PC-9 (cell line): ENCODE results near the gene GATM. TPM values are rescaled to one million over a fixed set of nuclear protein-coding genes. Genes with fewer than 3 reads are reported as not detected.

Experiments
- BruUV-seq: library from RNA; stranded (reverse); fragments of 400-500 nt; replicated peaks from 2 replicates; lab custom pipeline; 2021; lab: Mats Ljungman, UMichigan
- CTCF ChIA-PET: fragments of 300-600 bp; sonication (Branson Sonifier 250); formaldehyde crosslinking; loops from one replicate; lab custom pipeline; 2022; ENCODE audit warnings: antibody characterized with exemption; lab: Charles Lee
- POLR2A ChIA-PET: fragments of 300-600 bp; sonication (Branson Sonifier 250); formaldehyde crosslinking; loops from one replicate; lab custom pipeline; 2022; ENCODE audit warnings: antibody characterized with exemption; ENCODE audit not compliant: unreplicated experiment; lab: Charles Lee
- DNase-seq, 2 experiments: peaks; one replicate each; pipeline versions ENCODE4 v3.0.0 to v3.0.0-alpha.2; 2015 to 2022; ENCODE audit warnings: mixed read lengths in 1 of 2
- H2AFZ ChIP-seq: fragments of 200-600 bp; sonication (generic); 2 replicates; pipeline ENCODE4 v1.8.1; 2017; ENCODE audit warnings: antibody characterized with exemption
- H3F3A ChIP-seq: fragments of 200-600 bp; sonication (generic); 2 replicates; pipeline ENCODE4 v1.8.1; 2017; ENCODE audit warnings: antibody characterized with exemption, mild to moderate bottlenecking, low read depth; ENCODE audit not compliant: insufficient read depth
- H3K27ac ChIP-seq: fragments of 200-600 bp; sonication (generic); 2 replicates; pipeline ENCODE4 v1.6.1; 2016; ENCODE audit warnings: mixed run types
- H3K27me3 ChIP-seq: fragments of 200-600 bp; sonication (generic); 2 replicates; pipeline ENCODE4 v1.6.1; 2016; ENCODE audit warnings: low read depth, mixed run types; ENCODE audit not compliant: insufficient read depth
- H3K36me3 ChIP-seq: fragments of 200-600 bp; sonication (generic); 2 replicates; pipeline ENCODE4 v1.6.1; 2016; ENCODE audit warnings: low read depth, mixed run types
- H3K4me1 ChIP-seq: fragments of 200-600 bp; sonication (generic); replicated peaks from 2 replicates; pipeline ENCODE4 v1.6.1; 2016; ENCODE audit warnings: mixed run types; ENCODE audit not compliant: insufficient read depth
- H3K4me2 ChIP-seq: fragments of 200-600 bp; sonication (generic); 2 replicates; pipeline ENCODE4 v1.6.1; 2017; ENCODE audit warnings: mixed run types
- H3K4me3 ChIP-seq: fragments of 200-600 bp; sonication (generic); 2 replicates; pipeline ENCODE4 v1.6.1; 2016; ENCODE audit warnings: mixed run types
- H3K79me2 ChIP-seq: fragments of 200-600 bp; sonication (generic); 2 replicates; pipeline ENCODE4 v1.6.1; 2017; ENCODE audit warnings: low read depth, mixed run types
- H3K9me2 ChIP-seq: fragments of 200-600 bp; sonication (generic); 2 replicates; pipeline ENCODE4 v1.8.1; 2017; ENCODE audit warnings: mild to moderate bottlenecking; ENCODE audit not compliant: insufficient read depth
- H3K9me3 ChIP-seq: fragments of 200-600 bp; sonication (generic); 2 replicates; pipeline ENCODE4 v1.8.1; 2016; ENCODE audit warnings: low read depth; ENCODE audit not compliant: insufficient read depth
- H4K20me1 ChIP-seq: fragments of 200-600 bp; sonication (generic); 2 replicates; pipeline ENCODE4 v1.8.1; 2017; ENCODE audit not compliant: insufficient read depth
- CTCF ChIP-seq: fragments of 200-600 bp; sonication (generic); conservative IDR thresholded peaks from 2 replicates; pipeline ENCODE4 v1.6.1; 2017; ENCODE audit warnings: mixed run types, antibody characterized with exemption, mild to moderate bottlenecking, moderate library complexity
- EZH2 ChIP-seq: fragments of 200-600 bp; sonication (generic); IDR thresholded peaks from 2 replicates; pipeline ENCODE4 v1.8.0; 2017; ENCODE audit warnings: antibody characterized with exemption, low read depth
- intact Hi-C: fragments of 100-400 bp; cut with micrococcal nuclease; formaldehyde crosslinking; loops from one replicate; pipeline ENCODE4 v1.10.0; 2022; ENCODE audit not compliant: unreplicated experiment
- total RNA-seq: library from RNA; stranded (reverse); gene quantifications from 2 replicates; pipeline ENCODE4 v1.2.3, GENCODE V29; 2021

Gene GATM
- total RNA-seq, 1 experiment from 2014 or later: 9.8 TPM

- Histone ChIP-seq H3K4me1 (peaks cover 9% of the 10 kb centered on the region), H3K27me3 (no peaks in the 10 kb centered on the region), H2AFZ (no peak overlapping the region), H3K79me2 (no peaks in the 10 kb centered on the region), H3K4me3 (no peak overlapping the region), H3K9me3 (no peaks in the 10 kb centered on the region), H4K20me1 (no peaks in the 10 kb centered on the region), H3K9me2 (no peaks in the 10 kb centered on the region), H3K36me3 (no peaks in the 10 kb centered on the region), H3K27ac (no peak overlapping the region), H3F3A (peaks cover 5% of the 10 kb centered on the region; the same call in 1 of the 2 replicates), H3K4me2 (no peak overlapping the region)
- intact Hi-C loops: no loop called here
- ChIA-PET POLR2A (no interaction called here), CTCF (interaction anchor here (0.6 kb wide), 2 partner anchors 134 to 154 kb away, joined by 3 to 5 read pairs; no protein-coding TSS in a partner anchor)
- BruUV-seq: no TSS peak
- TF ChIP-seq EZH2: no peak
- no peak for TF ChIP-seq CTCF
- DNase-seq: no peak
Measured at GRCh38 chr15:45338417-45338816, 39.9 kb downstream of the GATM start.

- H2AFZ ChIP-seq: no peak overlapping the region
Measured at GRCh38 chr15:45337224-45337623, 41.1 kb downstream of the GATM start.

GRCh38 chr15:45333550-45333949, 44.8 kb downstream of the GATM start:
- TF ChIP-seq EZH2 (no peak), CTCF (no peak)
- Histone ChIP-seq H3F3A (no peaks in the 10 kb centered on the region), H3K79me2 (no peaks in the 10 kb centered on the region), H3K9me3 (no peaks in the 10 kb centered on the region), H3K4me1 (no peaks in the 10 kb centered on the region), H3K4me3 (no peak overlapping the region), H3K36me3 (no peaks in the 10 kb centered on the region), H2AFZ (no peak overlapping the region), H3K4me2 (no peak overlapping the region), H3K27ac (no peak overlapping the region), H3K27me3 (no peaks in the 10 kb centered on the region), H3K9me2 (no peaks in the 10 kb centered on the region), H4K20me1 (no peaks in the 10 kb centered on the region)
- BruUV-seq: no TSS peak
- ChIA-PET POLR2A (no interaction called here), CTCF (no interaction called here)
- intact Hi-C loops: loop anchor here (5.0 kb wide), 1 partner anchor 451 kb away; no protein-coding TSS in a partner anchor
- no peak for DNase-seq

More at GRCh38 chr15:45337224-45337623, 41.1 kb downstream of the GATM start:
- H3K4me1 ChIP-seq: no peaks in the 10 kb centered on the region
- POLR2A ChIA-PET: interaction anchor here (0.5 kb wide), 1 partner anchor 45 kb away, joined by 3 read pairs; no protein-coding TSS in a partner anchor
- H3F3A ChIP-seq: no peaks in the 10 kb centered on the region
- H3K4me2 ChIP-seq: no peak overlapping the region
- no peaks in the 10 kb centered on the region for H3K79me2 ChIP-seq
- no peaks in the 10 kb centered on the region for H3K9me3 ChIP-seq
- H4K20me1 ChIP-seq: no peaks in the 10 kb centered on the region
- H3K27me3 ChIP-seq: no peaks in the 10 kb centered on the region
- intact Hi-C loops: no loop called here
- CTCF ChIA-PET: no interaction called here
- TF ChIP-seq EZH2 (no peak), CTCF (no peak)
- no peaks in the 10 kb centered on the region for H3K9me2 ChIP-seq
- H3K27ac ChIP-seq: no peak overlapping the region
- no peak for DNase-seq
- H3K36me3 ChIP-seq: no peaks in the 10 kb centered on the region
- BruUV-seq: no TSS peak
- no peak overlapping the region for H3K4me3 ChIP-seq
